Lung (tissue), 12 donors: ENCODE results near the gene PDCD1. TPM values are rescaled to one million over a fixed set of nuclear protein-coding genes. Genes with fewer than 3 reads are reported as not detected.

Experiments
- ATAC-seq: fragments of 200-7000 bp; cut with Tn5 transposase; one replicate; pipeline ENCODE4 v1.9.1; 2020; ENCODE audit warnings: moderate number of reproducible peaks; ENCODE audit not compliant: insufficient read depth, low FRiP score
- DNase-seq, 3 donors: peaks; one replicate each; pipeline ENCODE4 v3.0.0-alpha.2; 2013 to 2017
- H3K27ac ChIP-seq, 2 donors: one replicate each; pipeline ENCODE4 v1.5.1; 2013; ENCODE audit warnings: mild to moderate bottlenecking in 2 of 2, moderate library complexity in 2 of 2, control low read depth in 1 of 2, inconsistent platforms in 1 of 2, low read depth in 1 of 2, low read length in 1 of 2
- H3K27me3 ChIP-seq, 3 donors: one replicate each; pipeline ENCODE4 v1.5.1; 2013; ENCODE audit warnings: low read length in 2 of 3; ENCODE audit not compliant: control insufficient read depth in 3 of 3, insufficient read depth in 3 of 3
- H3K36me3 ChIP-seq, 4 donors: one replicate each; pipeline ENCODE4 v1.5.1; 2013; ENCODE audit warnings: low read length in 4 of 4, mild to moderate bottlenecking in 1 of 4, moderate library complexity in 1 of 4; ENCODE audit not compliant: control insufficient read depth in 4 of 4, insufficient read depth in 4 of 4
- H3K4me1 ChIP-seq, 5 donors: one replicate each; pipeline ENCODE4 v1.5.1; 2013; ENCODE audit warnings: low read length in 5 of 5, mild to moderate bottlenecking in 2 of 5, moderate library complexity in 1 of 5; ENCODE audit not compliant: control insufficient read depth in 5 of 5, insufficient read depth in 5 of 5
- H3K4me3 ChIP-seq: one replicate; pipeline ENCODE4 v1.5.1; 2013; ENCODE audit warnings: mild to moderate bottlenecking, control low read depth, moderate library complexity
- H3K9ac ChIP-seq, 2 donors: one replicate each; pipeline ENCODE4 v1.5.1; 2013; ENCODE audit warnings: low read length in 2 of 2, control low read depth in 1 of 2; ENCODE audit not compliant: insufficient read depth in 1 of 2
- H3K9me3 ChIP-seq, 4 donors: one replicate each; pipeline ENCODE4 v1.5.1; 2013; ENCODE audit warnings: low read length in 3 of 4, mild to moderate bottlenecking in 1 of 4, moderate library complexity in 1 of 4; ENCODE audit not compliant: control insufficient read depth in 4 of 4, insufficient read depth in 3 of 4
- CTCF ChIP-seq: IDR thresholded peaks from 2 replicates; pipeline ENCODE4 v1.5.1; 2012; ENCODE audit warnings: mild to moderate bottlenecking; ENCODE audit errors: control extremely low read depth, extremely low read depth
- WGBS, 2 donors: extraction: QIAGEN DNeasy Blood & Tissue Kit; methylation state at CpG; one replicate each; pipeline ENCODE4 v1.1.7; 2013; 5-methylcytosine and 5-hydroxymethylcytosine counted together
- polyA plus RNA-seq, 2 donors: library from polyadenylated mRNA; stranded (reverse); fragments of 200-250 nt; gene quantifications; one replicate each; pipeline ENCODE4 v1.2.1, GENCODE V29; 2013
- total RNA-seq, 2 donors: library from RNA; depleted of rRNA in 1 of 2; stranded (reverse); fragments of >200 nt in 1 of 2; gene quantifications; one replicate each; pipeline ENCODE4 v1.2.1, GENCODE V29; 2014 to 2021
- donor health status: control.
- donor health status: control.
- donor health status: Bipolar disorder and iron deficiency.
- donor health status: healthy.
- donor health status: DM: yes; HTN: yes; CAD: no.

Gene PDCD1
- total and polyA plus RNA-seq, 4 donors: 0.59 to 0.97 (median 0.81) TPM

GRCh38 chr2:241860184-241861078 is 1.7 kb upstream of the PDCD1 start:
- H3K4me1 ChIP-seq: peaks cover 0 to 23% (median 9%) of the 10 kb centered on the region in 5 donors
- H3K9me3 ChIP-seq: peaks cover 0 to 10% (median under 1%) of the 10 kb centered on the region in 4 donors
- peaks cover 0 to 19% (median 15%) of the 10 kb centered on the region in 3 donors for H3K27me3 ChIP-seq
- peak overlapping the region; percentile 46 to 61 for H3K27ac ChIP-seq
- no peak overlapping the region for H3K4me3 ChIP-seq
- no peak overlapping the region for H3K9ac ChIP-seq
- ATAC-seq: no peak
- peaks cover 0 to 4% (median 0%) of the 10 kb centered on the region in 4 donors for H3K36me3 ChIP-seq
- no peak for DNase-seq
- TF ChIP-seq CTCF: no peak
- 86 to 87% methylated on average over 10 of the region's 10 CpGs for WGBS, 2 donors

- 42 to 71% methylated on average over 30 of the region's 30 CpGs for WGBS, 2 donors
- DNase-seq: peak; percentile 65 to 86 (median 73)
- H3K9me3 ChIP-seq: peaks cover 0 to 4% (median under 1%) of the 10 kb centered on the region in 4 donors
- no peak for TF ChIP-seq CTCF
- peaks cover 0 to 11% (median 7%) of the 10 kb centered on the region in 3 donors for H3K27me3 ChIP-seq
- H3K36me3 ChIP-seq: no peaks in the 10 kb centered on the region
- H3K9ac ChIP-seq: peak overlapping the region in 1 of 2 donors; percentile 23
- H3K4me3 ChIP-seq: no peak overlapping the region
- peak overlapping the region; percentile 61 to 76 for H3K27ac ChIP-seq
- peaks cover 0 to 26% (median 4%) of the 10 kb centered on the region in 5 donors for H3K4me1 ChIP-seq
- no peak for ATAC-seq
These were observed 916 bp upstream of the PDCD1 start for GRCh38 chr2:241859436-241860183.

- Histone ChIP-seq H3K4me3 (no peak overlapping the region), H3K36me3 (no peaks in the 10 kb centered on the region), H3K27ac (peak overlapping the region in 1 of 2 donors; percentile 76), H3K27me3 (peaks cover 0 to 5% (median 4%) of the 10 kb centered on the region in 3 donors), H3K9ac (peak overlapping the region in 1 of 2 donors; percentile 23), H3K4me1 (peaks cover 0 to 29% (median 3%) of the 10 kb centered on the region in 5 donors), H3K9me3 (no peaks in the 10 kb centered on the region)
- ATAC-seq (no peak), DNase-seq (no peak)
- 25 to 30% methylated on average over 4 to 9 of the region's 9 CpGs for WGBS, 2 donors
- no peak for TF ChIP-seq CTCF
These were observed 332 bp upstream of the PDCD1 start for GRCh38 chr2:241859017-241859435.
